GM19455 (cell line): ENCODE data around the gene CCDC154.
"Not testable (repeated sequence)": the region's sequence is repeated elsewhere in the genome, so short reads cannot be mapped to it uniquely, and the experiment has no call there.

Experiments used
- ATAC-seq: cut with Tn5 transposase; IDR thresholded peaks from one replicate; pipeline ENCODE4 v1.9.1; 2021; ENCODE audit not compliant: unreplicated experiment

Gene CCDC154

DNA sequence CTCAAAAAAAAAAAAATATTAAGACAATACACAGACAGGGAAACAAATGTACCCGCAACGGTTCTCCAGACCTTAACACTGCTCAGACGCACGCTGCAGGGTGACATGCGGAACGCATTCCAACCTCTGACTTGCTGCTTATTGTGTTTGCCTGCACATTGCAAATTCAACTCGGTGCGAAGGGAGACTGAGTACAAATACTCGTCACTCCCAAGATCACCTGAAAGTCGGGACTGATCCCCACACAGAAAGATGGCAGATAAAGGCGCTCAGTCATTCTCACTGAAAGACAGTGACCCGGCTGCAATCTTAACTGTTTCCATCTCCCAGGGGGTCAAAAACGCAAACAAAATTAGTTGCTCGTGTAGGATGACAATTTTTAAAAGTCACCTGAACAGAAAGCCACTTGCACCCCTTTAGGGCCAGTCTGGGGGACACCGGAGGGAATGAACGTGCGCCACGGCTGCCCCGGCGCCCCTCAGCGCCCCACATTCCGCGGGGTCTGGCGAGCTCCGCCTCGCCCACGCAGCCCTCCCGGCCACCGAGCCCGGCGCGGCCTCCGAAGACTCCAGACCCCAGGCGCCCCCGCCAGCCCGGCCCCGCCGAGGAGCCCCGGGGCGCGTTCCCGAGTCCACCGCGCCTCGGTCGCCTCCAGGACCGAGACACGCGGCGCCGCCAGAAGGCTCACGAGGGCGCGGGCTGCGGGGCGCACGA lies 29.9 kb upstream of the CCDC154 start:
- peak; percentile 32 for ATAC-seq

DNA sequence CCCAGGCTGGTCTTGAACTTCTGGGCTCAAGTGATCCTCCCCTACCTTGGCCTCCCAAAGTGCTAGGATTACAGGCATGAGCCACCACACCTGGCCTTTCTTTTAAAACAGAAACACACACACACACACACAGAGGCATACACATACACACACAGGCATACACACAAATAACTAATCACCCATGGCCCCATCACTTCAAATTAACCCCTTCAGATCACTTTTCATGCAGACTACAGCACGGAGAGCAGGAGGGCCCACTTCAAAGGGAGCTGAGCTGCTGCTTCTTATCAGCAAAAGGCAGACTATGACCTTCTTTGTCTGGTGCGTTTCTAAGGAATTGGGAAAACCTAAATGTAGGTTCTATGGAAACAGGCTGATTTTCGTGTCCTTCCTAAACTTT lies 28.6 kb upstream of the CCDC154 start:
- ATAC-seq = no peak

DNA sequence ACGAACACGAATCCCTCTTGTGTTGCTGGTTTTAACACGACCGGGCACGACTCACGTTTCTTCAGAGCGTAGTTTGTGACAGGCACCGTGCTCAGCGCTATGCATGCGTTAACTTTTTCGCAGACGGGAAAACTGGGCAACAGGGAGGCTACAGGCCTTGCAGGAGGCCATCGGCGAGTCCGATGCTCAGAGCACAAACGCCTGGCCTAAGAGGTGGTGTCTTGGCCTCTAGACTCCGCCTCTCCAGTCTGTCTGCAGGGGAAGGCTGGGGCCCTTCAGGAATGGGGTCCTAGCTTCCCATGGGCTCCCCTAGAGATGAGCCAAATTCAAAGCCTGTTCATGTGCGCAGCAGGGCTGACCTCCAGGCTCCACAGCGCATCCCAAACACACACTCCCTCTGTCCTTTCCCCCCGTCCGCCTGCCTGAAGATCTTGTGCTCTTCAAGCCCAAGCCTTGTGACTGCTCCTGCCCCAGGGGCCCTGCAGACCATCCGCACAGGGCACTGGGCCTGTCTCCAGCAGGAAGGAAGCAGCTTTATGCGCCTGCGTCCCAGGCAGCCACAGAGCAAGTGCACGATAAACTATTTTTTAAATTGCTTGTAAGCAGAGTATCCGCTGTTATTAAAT lies 27.3 kb upstream of the CCDC154 start:
- no peak for ATAC-seq

GRCh38 chr16:1470481-1471251 lies 26.3 kb upstream of the CCDC154 start:
- no peak for ATAC-seq

- no peak for ATAC-seq
Observed at GRCh38 chr16:1469693-1470201, 25.4 kb upstream of the CCDC154 start.

GRCh38 chr16:1469141-1469540 lies 24.8 kb upstream of the CCDC154 start:
- not testable (repeated sequence) for ATAC-seq

DNA sequence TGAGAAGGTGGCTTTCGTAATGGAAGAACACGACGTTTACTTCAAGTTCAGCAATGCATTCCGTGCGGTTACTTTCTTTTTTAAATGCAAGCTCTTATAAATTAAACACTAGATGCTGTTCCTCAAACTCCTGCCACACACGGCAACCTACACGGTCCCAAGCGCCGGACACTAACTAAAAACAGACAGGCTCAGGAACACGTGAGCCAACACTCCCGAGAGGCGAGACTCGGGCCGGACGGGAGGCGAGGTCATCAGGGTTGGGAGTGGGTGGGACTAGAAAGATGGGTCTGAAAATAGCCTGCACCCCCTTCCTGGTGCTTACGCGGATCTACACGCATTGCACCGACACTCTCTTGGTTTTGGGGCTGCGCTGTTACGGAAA lies 24.1 kb upstream of the CCDC154 start:
- ATAC-seq = no peak

- no peak for ATAC-seq
Observed at GRCh38 chr16:1466968-1467521, 22.7 kb upstream of the CCDC154 start.

DNA sequence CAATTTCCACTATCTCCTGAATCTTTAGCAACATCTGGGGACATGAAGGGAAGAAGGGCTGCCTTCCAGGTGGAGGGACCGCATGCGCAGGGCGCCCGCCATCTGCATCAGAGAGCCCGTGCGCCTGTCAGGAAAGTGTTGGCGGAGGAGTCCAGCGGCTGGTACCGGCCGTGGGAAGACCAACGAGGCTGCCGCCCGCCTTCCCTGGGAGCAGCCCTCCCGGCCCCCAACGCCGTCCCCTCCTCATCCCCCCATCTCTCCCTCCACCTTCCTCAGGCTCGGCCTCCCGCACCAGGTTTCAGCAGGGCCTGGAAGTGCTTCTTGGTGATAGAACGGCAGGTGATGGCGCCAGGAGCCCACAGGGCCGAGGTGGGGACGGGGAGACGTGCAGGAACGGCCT lies 21.7 kb upstream of the CCDC154 start:
- ATAC-seq = no peak

DNA sequence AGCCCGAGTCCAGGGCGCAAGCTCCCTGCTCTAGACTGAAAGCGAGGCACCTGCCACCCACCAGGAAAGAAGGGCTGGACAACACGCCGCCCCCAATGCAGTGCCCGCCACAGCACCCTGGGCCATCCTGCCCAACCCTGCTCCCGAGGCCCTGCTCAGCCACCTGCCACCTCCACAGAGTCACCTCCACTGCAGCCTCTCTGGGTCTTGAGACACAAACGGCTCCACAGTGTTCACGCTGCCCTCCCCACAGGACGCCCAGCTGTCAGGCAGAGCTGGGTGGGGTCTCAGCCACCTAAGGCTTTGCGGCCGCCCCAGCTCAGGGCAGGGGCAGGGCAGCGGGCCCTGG lies 21.2 kb upstream of the CCDC154 start:
- no peak for ATAC-seq

- no peak for ATAC-seq
Observed at GRCh38 chr16:1464894-1465566, 20.7 kb upstream of the CCDC154 start.

DNA sequence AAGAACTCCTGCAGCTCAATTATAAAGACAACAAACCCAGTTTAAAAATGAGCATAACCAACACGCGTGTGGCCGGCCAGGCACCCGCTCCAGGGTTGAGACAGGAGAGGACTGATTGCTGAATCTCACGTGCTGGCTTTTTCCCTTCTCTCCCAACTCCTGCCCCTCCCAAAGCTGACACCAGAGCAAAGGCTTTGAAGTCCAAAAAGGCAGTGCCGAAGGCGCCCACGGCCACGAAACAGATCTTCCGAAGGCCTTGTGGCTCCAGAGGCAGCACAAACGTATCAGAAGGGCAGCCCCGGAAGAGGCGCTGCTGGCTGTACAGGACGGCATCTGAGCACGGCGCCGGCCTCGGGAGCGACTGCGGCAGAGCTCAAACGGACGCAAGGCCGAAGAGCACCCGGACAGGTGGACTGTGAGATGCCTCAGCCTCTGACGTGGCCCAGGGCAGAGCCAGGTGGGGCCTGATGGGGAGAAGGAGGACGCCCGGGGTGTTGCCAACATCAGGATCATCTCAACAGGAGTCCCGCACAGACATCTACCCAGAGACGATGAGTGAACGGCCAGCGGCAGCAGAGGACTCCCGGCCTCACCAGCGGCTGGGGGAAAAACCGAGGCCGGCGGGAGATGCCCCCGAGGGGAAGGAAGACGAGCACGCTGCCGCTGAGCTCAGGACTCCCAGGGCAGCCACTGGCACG lies 20.0 kb upstream of the CCDC154 start:
- ATAC-seq = no peak

DNA sequence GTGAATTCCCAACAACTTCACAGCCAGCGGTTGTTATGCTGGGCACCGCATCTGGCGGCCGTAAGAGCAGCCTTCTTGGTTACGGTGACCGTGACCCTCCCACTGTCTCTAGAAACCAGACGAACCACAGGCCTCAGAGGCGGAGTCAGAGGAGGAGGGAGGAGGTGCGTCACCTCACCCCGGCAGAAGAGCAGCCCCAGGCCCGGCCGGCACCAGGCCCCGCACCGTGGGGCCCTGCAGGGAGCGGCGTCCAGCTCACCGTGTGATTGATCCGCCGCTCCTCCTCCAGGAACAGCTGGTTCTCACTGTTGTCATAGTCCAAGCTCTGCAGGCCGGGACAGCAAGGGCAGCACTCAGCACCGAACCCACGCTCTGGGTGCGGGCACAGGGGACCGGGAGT lies 16.8 kb upstream of the CCDC154 start:
- no peak for ATAC-seq

DNA sequence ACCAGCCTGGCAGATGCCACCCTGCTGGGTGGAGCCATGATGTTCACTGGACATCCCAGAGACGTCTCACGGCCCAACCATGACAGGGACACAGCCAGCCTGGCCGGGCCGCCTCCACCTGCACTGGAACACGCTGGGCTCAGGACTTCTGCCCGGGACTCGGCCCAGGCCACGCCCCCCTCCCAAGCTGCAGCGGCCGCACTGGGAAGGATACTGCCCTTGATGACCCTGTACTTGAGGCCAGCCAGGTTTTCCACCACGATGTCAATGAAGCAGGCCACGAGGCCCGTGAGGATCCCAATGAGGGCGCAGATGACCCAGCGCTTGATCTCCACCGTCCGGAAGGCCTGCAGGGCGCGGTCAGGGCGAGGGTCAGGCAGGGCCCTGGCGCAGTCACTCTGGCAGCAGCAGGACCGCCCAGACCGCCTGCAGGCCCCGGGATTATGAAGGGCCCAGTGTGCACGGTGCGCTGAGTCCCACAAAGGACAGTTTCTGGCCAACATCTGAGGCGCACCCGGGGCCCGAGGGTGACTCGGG lies 16.3 kb upstream of the CCDC154 start:
- no peak for ATAC-seq

DNA sequence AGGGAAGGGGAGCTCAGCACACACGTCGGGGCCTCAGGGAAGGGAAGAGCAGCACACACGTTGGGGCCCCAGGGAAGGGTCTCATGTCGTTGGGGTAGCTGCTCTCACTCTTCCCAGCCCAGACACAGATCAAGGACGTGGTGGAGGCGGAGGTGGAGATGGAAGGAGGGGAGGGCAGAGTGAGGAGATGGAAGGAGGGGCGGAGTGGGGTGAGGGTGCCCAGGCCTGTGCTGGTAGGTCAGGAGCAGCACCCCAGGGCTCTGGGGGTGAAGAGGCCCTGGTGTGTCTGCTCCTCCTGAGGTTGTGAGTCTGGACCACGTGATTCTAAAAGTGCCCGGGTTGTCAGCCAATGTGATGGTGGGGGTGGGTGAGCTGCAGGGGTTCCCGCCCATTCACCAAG lies 15.6 kb upstream of the CCDC154 start:
- no peak for ATAC-seq

GRCh38 chr16:1458977-1459341 lies 14.6 kb upstream of the CCDC154 start:
- ATAC-seq = no peak

DNA sequence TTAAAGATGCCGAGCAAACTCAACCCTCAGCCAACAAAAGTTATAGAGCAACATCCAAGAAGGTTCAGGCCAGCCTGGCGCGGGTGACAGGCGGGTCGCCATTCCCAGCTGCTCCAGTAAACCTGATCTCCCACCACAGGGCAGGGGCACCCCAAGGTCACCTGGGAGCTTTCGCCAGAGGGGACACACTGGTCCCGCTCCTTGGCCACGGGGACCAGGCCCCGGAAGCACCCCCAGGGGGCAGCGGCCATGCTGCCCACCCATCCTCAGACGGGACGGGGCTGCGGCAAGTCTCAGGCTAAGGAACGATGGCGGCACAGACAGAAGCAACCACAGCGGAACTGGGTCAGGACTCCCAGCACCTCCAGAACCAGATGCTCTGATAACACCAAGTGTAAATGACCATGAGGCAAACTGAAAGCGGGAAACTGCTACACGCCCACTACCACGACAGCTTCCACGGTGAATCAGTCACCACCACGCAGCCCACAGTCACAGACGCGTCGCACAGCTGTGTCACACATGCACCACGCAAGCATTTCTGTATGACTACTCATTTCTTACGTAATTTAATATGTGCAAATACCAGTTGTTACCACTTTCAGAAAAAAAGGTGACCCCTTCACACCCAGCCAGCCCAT lies 14.1 kb upstream of the CCDC154 start:
- no peak for ATAC-seq

GRCh38 chr16:1457489-1458245 lies 13.3 kb upstream of the CCDC154 start:
- no peak for ATAC-seq

GRCh38 chr16:1456951-1457350 lies 12.6 kb upstream of the CCDC154 start:
- no peak for ATAC-seq
